ENCODE results near the gene MRM2.

MRM2 gene

DNA sequence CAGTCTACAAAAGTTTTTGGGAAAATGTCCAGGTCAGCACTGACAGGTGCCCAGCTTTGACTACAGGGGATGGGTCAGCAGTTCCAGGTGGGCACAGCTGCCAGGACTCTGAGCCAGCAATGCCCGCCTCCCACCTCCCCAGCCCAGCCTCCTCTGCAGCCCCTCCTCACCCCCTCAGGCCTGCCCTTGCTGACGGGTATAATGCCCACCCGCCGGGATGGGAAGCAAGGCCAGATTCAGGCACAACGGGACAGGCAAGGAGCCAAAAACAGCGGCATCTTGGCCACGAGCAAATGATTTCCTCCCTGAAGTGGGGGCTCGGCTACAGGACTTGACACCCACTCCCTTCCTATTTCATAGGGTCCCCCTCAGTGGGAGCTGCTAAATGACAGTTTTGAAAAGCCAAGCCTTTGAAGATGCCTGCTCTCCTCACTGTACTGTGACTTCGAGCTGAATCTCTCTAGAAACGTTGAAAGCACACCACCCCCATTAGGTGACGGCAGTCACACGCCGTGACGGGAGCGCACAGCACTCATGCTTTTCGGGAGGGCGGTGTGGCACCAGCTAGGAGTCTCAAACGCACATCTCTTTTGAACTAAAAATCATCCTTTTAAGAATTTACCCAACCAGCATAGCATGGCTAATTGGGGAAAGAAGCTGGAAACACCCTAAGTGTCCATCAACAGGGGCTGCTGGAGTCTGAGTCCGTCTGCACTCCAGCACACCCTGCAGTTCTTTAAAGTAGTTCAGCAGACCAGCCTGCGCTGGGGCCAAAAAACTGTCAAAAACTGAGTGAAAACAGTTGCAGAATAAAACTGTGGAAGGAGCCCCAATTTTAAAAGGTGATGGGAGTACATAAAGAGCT is 38.9 kb downstream of the MRM2 start:
- no peak for DNase-seq (ENCODE audit: low spot score)

DNA sequence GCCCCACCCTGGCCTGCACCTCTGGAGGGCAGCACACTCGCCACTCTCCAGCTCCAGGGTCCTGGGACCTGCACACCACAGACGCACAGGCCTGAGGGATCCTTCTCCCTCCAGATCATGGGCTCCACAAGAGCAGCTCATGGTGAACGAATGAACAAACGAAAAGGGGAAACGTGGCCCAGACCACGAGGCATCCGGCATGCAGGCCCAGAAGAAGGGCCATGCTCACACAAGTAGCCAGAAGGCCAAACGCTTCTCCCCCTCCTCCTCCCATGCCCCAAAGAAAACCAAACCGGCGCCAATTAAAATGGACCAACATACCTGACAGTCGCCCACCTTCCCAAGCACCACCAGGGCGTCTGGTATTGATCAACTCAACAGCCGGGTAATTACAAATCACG is 39.6 kb downstream of the MRM2 start:
- no peak for DNase-seq (ENCODE audit: low spot score)

DNA sequence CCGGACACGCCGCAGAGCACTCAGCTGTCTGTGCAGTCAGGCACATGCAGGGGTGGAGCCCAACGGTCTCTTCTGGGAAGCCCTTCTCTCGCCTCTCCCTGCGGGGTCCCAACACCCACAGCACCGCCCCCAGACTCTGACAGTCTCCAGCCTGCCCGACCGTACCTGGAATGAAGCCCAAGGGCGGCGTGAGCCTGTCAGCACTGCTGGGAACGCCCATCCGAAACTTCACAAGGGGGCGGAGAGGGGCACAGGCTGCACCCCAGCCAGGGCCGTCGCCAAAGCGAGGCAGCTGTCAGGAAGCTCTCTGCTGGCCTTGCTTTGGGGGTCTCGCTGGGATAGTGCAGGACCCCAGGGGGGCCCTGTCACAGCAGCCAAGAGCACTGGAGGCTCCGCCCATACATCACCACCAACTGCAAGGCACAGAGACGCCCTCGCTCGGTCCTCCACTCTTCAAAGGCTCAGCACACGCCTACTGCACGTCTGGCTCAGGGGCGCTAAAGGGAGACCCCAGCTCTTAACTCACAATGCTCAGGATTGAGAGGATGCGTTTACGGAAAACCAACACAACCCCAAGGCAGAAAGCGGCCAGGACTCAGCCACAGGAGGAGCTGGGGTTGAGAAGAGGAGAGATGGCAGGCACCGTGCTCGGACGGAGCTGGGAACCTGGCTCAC is 40.2 kb downstream of the MRM2 start:
- no peak for DNase-seq (ENCODE audit: low spot score)

DNA sequence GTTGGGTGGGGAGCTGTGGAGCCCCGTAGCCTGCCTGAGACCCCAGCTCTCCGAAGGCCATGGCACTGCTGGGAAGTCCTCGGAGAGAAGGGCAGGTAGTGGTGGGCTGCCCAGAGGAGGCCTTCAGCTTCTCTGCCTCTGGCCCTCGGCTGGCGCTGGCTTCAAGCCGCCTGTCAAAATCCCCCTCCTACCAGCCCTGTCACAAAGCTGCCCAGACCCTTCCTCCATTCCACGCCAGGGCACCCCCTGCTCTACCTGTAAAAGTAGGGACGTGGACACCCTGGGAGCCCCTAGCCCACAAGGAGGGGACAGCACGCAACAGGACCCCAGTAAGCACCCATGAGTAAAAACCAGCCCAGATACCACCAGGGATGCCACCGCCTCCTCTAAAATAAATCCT is 40.9 kb downstream of the MRM2 start:
- DNase-seq (ENCODE audit: low spot score) = no peak

DNA sequence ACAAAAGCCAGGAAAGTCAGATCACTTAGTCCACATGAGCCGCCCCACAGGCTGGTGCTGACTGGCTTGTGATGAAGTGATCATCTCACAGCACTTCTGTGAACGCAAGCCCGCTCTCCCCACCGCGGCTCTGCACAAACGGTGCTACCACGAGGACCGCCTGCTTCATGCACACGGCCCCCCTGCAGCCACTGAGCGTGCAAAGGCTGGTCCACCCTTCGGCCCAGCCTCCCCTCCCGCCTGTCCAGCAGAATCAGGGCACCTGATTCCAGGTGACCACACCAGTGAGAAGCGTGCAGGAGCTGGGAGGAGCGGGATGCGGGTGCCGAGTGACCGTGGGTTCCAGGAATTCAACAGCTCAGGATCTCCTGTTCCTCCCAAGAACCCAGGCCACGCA is 41.4 kb downstream of the MRM2 start:
- no peak for DNase-seq (ENCODE audit: low spot score)

DNA sequence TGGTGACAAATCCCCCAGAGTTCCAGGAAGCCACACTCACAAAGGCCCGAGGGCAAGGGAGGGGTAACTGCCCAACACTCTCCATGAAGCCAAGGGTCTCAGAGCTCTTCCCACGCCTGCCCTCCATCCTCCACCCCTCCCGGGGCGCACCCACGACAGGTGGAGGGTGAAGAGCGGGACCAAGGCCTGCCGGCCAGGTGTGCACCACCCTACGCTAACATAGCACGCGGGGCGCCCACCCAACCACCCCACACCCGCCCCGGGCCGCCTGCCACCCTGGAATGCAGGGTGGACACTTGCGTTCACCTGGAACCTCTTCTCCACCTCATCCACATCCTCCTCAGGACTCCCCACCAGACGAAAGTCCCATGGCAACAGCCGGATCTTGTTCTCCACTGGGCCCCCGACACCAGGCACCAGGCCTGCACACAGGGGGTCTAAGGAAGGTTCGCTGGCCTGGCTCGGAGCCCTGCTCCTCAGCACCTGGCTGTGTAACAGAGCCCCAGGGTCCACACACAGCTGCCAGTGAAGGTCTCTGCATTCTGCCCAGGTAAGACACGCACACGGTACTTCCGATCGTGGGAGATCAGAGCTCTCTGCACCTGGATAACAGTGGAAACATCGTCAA is 41.9 kb downstream of the MRM2 start:
- DNase-seq (ENCODE audit: low spot score) = no peak

DNA sequence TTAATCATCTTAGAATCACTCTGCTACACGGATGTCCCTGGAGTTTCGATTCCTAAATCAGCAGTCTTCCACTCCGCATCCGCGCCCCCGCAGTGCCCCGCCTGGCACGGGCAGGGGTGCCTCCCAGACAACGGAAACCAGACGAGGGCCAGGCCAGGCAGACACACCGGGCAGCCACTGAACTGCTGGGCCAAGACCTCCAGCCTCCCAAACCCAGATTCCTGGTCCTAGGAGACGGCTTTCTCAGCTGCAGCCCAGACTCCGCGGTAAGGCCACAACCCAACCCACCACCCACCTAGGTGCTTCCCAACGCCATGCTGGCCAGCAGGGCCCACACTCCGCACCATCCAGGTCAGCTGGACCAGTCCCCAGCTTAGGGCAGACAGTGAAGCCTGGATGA is 42.5 kb downstream of the MRM2 start:
- DNase-seq (ENCODE audit: low spot score) = no peak

DNA sequence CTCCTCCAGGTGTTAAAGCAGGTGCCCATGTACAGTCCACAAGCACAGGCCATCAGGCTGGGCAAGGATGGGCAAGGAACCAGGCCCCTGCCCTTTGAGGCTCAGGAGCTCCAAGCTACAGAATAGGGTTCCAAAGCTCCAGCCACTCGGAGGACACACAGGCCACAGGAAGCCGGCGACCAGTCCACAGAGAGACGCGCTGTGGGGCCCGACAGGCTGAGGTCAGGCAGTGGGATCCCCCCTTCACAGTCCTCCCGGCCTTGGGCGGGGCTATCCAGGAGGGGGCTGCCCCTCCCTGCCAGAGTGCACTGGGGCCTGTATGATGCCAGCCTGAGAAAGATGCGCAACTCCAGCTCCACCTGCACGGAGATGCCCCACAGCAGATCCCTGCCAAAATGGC is 43.2 kb downstream of the MRM2 start:
- DNase-seq (ENCODE audit: low spot score) = no peak

DNA sequence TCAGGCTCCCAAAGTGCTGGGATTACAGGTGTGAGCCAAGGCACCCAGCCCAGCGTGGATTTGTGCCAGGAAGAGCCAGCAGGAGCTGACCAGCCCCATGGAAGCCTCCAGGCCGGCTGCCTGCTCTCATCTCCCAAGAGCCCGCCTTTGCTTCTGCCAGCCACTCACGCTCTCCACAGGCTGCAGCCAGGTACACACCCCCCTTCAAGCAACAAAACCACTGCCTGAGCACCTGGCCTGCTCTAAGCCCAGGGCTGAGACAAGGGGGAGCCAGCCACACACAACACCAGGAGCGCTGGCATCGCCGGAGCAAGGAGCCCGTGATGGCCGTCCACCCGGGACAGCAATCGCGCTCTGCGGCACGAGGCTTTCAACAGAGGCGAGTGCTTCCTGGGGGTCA is 43.8 kb downstream of the MRM2 start:
- no peak for DNase-seq (ENCODE audit: low spot score)

DNA sequence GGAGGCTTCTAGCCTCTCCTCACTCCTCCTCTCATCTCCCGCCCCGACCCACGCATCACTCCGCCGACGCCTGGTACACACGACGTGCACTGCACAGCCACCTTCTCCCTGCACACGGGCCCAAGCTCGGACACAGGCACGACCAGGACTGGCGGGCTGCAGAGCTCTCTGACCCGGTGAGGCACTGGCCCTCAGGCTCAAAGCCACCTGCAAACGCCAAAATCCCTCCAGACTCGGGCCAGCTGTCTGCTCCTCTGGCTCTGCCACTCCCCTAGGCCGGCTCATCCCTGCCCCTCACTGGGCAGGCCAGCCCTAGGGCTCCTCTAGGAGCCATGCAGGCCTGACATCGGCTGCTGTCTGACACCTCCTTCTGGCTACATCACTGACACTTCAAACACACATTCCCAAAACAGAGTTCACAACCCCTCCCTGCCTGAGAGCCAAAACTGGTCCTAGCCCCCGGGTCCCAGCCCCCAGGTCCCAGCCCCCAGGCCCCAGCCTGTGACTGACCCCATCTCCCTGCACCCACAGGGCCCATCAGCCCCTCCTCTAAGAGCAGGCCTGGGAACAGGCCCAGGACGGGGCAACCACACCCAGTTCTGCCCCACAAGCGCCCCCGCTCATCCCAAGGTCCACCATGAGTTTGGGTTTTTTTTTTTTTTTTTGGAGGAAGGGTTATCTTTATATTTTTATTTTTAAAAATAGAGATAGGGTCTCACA is 44.4 kb downstream of the MRM2 start:
- DNase-seq (ENCODE audit: low spot score) = no peak

DNA sequence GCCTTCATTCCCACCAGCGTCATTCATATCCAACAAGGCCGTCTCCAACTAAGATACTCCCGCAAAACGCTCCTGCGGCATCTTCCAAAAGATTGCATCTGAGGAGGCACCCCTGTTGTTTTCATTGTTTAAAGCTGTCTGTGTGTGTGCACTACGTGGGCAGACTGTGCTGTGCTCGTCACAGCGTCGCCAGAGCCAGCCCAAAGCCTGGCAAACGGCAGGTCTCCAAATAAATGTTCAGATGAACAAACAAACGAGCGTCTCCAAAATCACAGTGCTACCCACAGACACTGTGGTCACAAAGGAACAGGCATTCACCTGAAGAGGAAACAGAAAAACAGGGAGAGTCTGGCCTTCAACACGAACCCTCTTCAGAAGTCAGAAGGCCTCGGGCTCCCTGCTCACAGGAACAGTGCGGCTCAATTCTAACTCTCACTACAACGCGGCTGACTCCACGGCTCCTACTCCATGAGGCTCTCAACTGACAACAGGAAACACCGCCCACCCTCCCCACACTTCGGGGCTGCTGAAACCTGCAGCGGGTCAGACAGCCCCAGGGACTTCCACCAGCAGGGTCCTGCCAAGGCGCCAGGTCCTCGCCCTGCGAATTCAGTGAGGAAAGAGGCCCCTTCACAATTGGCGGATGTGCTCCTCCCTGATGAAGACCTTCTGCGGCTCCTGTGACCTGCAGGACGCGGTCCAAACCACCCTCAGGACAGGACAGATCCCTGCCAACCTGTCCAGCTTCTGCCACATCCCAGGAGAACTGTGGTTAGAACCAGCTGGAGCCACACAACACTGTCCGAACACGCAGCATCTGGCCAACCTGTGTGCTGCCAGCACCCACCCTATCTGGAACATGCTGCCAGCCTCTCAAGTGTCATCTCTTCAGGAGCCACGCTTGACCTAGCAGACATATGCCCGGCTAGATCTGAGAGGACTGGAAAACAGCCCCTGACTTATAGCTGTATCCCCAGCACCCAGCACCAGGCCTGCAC is 45.3 kb downstream of the MRM2 start:
- DNase-seq (ENCODE audit: low spot score) = no peak

DNA sequence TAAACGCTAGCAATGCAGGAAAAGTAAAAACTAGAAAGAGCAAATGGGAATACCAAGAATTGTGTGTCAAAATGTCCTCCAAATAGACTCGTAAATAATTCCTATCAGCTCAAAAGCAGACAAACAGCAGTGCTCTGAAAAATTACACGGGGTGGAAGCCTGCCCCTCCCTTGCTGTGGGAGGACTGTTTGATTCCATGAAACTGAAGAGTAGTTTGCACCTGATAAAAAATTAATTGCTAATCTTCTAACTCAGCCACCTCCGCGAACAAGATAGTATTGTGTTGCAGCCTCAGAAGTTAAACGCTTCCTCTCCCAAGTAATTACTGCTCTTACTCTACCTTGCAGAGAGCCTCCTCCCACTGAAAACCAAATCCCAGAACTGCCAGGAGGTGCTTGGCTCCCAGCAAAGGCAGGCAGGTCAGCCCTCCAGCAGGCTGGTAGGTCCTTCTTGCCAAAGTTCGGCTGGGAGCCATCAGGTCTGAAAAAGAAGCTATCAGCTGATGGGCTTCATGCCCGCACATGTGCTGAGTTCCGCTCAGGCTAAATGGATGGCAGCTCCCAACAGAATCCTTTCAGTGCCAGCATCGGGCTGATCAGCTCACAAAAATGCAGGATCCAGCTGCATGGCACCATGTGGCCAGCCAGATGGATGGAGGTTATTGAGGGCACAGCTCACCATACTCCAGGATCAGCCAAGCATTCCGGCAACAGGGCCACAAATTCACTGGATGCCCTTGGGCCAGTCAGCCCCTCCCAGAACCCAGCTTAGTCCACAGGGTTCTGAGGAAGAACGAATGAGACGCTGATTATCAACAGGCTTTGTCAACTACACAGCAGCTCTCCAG is 46.4 kb downstream of the MRM2 start:
- no peak for DNase-seq (ENCODE audit: low spot score)

DNA sequence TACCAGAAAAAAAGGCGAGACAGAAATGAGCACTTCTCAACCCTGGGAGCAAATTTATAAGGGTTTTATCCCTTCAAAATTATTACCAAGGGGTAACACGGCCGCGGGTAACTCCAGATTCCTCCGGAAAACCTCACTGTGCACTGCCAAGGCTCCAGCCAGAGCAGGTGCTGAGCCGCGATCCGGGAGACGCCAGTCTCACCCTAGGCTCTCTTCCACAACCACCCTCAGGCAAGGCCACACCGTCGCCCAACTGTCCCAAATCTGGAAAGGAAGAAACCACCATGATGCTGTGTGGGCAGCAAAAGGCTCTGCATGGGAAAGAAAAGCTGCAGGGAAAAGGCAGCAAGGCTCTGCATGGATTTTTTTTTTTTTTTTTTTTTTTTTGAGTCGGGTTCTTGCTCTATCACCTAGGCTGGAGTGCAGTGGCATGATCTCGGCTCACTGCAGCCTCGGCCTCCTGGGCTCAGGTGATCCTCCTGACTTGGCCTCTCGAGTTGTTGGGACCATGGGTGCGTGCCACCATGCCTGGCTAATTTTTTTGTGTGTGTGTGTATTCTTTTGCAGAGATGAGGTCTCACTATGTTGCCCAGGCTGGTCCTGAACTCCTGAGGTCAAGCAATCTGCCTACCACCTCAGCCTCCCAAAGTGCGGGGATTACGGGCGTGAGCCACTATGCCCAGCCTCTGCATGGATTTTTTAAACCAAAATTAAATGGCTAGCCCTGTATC is 48.3 kb downstream of the MRM2 start:
- no peak for DNase-seq (ENCODE audit: low spot score)

DNA sequence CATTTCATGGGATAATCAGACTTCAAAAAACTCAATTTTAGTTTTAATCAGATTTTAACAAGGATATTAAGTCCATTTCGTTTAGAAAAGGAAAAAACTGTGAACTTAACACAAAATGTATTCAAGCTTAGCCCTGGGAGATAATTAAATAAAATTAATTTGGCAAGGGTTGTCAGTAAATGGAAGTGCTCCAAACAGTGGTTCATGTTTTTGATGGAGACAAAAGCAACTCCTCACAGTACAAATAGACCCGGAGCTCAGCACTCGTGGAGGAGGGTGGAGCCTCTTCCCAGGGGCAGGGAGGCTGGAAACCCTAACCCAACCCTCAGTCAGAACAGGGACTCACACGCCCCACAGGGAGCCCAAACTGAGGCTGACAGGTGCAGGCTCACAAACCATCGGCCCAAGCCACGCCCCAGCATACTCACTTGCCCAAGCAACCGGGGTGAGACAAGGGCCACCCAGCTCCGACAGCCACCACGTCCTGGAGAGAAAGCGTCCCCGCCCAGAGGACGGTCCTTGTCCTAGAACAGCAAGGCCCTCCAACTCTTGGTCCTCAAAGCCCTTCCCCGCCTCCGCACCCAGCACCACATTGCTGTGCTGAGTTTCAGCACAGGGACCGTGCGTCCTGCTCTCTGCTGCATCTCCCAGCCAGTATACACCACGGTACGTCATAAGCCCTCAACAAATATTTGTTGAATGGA is 49.0 kb downstream of the MRM2 start:
- DNase-seq (ENCODE audit: low spot score) = no peak

DNA sequence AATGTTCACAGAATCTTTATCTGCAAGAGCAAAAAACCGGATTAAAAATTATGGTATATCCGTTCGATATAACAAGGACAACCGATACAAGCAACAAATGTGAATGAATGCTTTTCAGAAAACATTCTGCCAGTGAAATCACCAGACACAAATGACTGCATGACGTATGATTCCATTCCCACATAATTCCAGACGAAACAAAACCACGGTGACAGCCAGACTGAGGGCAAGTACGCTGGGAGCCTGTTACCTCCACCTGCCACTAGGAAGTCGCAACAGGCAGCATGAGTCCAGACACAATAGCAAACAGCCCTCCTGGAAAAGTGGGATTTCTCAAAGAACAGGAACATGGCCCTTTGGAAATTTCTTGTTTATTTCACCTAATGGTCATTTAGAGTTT is 51.0 kb downstream of the MRM2 start:
- DNase-seq (ENCODE audit: low spot score) = no peak

DNA sequence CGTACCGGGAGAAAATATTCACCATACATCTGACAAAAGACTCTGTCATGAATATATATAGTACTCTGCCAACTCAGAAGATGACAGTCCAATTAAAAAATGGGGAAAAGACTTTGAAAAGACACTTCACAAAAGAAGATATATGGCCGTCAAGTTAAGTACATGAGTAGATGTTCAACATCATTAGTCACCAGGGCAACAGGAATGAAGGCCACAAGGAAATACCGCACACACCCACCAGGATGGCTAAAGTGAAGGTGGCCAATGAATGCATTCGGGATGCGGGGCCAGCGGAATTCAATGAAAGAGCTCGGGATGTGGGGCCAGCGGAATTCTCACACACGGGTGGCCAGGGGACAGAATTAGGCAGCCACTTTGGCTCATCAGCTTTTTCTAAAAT is 51.5 kb downstream of the MRM2 start:
- peak; percentile 60 for DNase-seq (ENCODE audit: low spot score)

DNA sequence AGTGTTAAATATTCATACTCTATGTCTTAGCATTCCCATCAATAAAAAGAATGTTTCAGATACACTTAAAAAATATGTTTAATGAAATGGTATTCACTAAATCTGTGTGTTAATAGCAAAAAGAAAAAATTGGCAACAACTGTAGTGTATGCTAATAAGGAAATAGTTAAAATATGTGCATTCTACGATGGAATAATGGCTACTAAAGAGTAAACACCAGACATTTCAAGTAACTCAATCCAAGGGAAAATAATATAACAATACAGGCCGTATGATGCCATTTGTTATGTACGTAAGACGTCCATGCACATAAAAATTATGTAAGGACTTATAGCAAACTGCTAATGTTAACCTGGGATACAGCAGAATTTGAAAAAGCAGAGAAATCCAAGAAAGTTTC is 55.8 kb downstream of the MRM2 start:
- no peak for DNase-seq (ENCODE audit: low spot score)

DNA sequence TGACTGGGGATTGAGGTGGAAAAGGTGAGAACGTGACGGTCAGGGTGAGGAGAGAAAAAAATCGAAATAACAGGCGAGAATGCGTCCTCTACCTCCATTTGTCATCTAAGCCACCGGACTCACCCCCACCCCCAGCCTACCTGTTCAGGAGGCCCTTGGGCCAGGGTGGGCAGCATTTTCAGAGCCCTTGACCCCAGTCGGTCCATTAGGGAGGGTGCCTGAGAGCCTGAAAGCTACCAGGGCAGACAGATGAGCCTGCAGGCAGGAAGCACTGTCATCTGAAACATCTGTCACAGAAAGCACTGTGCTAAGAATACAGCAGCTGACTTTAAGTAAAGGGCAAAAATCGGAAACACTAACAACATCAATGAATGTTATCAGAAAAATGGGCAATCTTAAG is 56.3 kb downstream of the MRM2 start:
- DNase-seq (ENCODE audit: low spot score) = no peak
